ENCODE measurements around the gene FAM131C.

DNA sequence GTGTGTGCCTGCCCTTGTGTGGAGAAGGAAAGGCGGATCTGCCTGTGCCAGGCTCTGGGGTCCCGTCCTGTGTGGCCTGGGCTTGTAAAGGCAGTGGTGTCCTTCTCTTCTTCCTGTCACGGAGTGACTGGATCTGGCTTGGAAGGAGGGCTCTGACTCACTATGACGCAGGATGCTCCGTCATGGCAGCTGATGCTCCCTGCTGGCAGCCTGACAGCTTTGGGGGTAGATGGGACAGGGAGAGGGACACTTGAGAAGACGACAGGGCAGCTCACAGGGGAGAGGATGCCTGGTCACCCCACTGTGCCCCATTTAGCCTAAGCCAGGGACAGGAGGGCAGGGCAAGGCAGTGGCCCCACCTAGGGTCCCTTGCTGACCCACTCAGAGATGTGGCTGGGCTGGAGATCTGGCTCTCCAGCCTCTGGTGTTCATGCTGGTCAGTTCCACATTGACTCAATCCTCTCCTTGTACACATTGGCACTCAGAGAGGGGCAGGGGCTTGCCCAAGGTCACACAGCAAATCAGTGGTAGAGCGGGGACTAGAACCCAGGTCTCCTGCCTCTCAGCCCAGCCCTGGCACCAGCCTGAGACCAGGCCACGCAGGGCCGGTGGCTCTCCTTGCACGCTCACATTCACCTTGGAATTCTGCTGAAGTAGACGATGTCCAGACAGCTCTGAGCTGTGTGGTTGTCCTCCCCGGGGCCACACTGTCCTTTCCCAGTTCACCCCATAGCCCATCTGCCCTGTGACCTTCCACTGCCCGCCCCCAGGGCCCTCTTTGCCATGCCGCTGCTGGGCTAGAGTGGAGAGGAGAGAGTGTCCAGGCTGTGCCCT, 2.8 kb upstream of the FAM131C start:
- TF ChIP-seq, protein P1, sequence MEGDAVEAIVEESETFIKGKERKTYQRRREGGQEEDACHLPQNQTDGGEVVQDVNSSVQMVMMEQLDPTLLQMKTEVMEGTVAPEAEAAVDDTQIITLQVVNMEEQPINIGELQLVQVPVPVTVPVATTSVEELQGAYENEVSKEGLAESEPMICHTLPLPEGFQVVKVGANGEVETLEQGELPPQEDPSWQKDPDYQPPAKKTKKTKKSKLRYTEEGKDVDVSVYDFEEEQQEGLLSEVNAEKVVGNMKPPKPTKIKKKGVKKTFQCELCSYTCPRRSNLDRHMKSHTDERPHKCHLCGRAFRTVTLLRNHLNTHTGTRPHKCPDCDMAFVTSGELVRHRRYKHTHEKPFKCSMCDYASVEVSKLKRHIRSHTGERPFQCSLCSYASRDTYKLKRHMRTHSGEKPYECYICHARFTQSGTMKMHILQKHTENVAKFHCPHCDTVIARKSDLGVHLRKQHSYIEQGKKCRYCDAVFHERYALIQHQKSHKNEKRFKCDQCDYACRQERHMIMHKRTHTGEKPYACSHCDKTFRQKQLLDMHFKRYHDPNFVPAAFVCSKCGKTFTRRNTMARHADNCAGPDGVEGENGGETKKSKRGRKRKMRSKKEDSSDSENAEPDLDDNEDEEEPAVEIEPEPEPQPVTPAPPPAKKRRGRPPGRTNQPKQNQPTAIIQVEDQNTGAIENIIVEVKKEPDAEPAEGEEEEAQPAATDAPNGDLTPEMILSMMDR (conservative IDR thresholded peaks at IDR 0.05; ENCODE audit: low read depth in 2 of 2) = no peak
- TF ChIP-seq POLR2AphosphoS5 (IDR thresholded peaks at IDR 0.05; ENCODE audit: low read depth) (no peak), EZH2 (IDR thresholded peaks at IDR 0.05; ENCODE audit: low read depth, unreplicated experiment) (no peak), NANOG (IDR thresholded peaks at IDR 0.05; ENCODE audit: borderline replicate concordance) (no peak), CREB1 (CRISPR knock-in tag; IDR thresholded peaks at IDR 0.05; ENCODE audit: low read depth) (no peak), EZH2phosphoT487 (IDR thresholded peaks at IDR 0.05; ENCODE audit: unreplicated experiment) (no peak)
- TF ChIP-seq, protein P2, sequence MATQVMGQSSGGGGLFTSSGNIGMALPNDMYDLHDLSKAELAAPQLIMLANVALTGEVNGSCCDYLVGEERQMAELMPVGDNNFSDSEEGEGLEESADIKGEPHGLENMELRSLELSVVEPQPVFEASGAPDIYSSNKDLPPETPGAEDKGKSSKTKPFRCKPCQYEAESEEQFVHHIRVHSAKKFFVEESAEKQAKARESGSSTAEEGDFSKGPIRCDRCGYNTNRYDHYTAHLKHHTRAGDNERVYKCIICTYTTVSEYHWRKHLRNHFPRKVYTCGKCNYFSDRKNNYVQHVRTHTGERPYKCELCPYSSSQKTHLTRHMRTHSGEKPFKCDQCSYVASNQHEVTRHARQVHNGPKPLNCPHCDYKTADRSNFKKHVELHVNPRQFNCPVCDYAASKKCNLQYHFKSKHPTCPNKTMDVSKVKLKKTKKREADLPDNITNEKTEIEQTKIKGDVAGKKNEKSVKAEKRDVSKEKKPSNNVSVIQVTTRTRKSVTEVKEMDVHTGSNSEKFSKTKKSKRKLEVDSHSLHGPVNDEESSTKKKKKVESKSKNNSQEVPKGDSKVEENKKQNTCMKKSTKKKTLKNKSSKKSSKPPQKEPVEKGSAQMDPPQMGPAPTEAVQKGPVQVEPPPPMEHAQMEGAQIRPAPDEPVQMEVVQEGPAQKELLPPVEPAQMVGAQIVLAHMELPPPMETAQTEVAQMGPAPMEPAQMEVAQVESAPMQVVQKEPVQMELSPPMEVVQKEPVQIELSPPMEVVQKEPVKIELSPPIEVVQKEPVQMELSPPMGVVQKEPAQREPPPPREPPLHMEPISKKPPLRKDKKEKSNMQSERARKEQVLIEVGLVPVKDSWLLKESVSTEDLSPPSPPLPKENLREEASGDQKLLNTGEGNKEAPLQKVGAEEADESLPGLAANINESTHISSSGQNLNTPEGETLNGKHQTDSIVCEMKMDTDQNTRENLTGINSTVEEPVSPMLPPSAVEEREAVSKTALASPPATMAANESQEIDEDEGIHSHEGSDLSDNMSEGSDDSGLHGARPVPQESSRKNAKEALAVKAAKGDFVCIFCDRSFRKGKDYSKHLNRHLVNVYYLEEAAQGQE (IDR thresholded peaks at IDR 0.05; ENCODE audit: unreplicated experiment) = no peak

Measured in GM23338 (cell line).